GM10248 (cell line): Measurements from ENCODE around the gene CACNG4.

Experiments used
- CTCF ChIA-PET: fragments of 300-600 bp; sonication (Branson Sonifier 250); formaldehyde crosslinking; extraction: SDS; loops from one replicate; lab custom pipeline; 2021; ENCODE audit warnings: antibody characterized with exemption; lab: Yijun Ruan, JAX
- POLR2A ChIA-PET: fragments of 350-650 bp; sonication (Branson Sonifier 250); formaldehyde crosslinking; extraction: SDS; loops from one replicate; lab custom pipeline; 2020; ENCODE audit warnings: antibody characterized with exemption; lab: Yijun Ruan, JAX
- DNase-seq: peaks from one replicate; pipeline ENCODE4 v3.0.0; 2012; ENCODE audit errors: extremely low spot score
- CTCF ChIP-seq: IDR thresholded peaks from 2 replicates; pipeline ENCODE4 v1.5.1; 2012; ENCODE audit warnings: mild to moderate bottlenecking, low read depth; ENCODE audit errors: extremely low read depth, missing control alignments, control extremely low read depth

CACNG4 gene

GRCh38 chr17:66996926-66997325 is 32.4 kb downstream of the CACNG4 start:
- no peak for TF ChIP-seq CTCF
- no peak for DNase-seq
- POLR2A ChIA-PET: no interaction called here
- CTCF ChIA-PET: no interaction called here

GRCh38 chr17:67003231-67003630 is 38.7 kb downstream of the CACNG4 start:
- CTCF ChIA-PET: interaction anchor here (0.8 to 0.9 kb wide), 3 partner anchors 10 to 22 kb away, joined by 3 read pairs; no protein-coding TSS in a partner anchor
- DNase-seq: no peak
- TF ChIP-seq CTCF: no peak
- POLR2A ChIA-PET: no interaction called here

- CTCF ChIA-PET: interaction anchor here (0.9 kb wide), 2 partner anchors 11 to 32 kb away, joined by 3 read pairs; no protein-coding TSS in a partner anchor
- no peak for TF ChIP-seq CTCF
- POLR2A ChIA-PET: no interaction called here
- DNase-seq: no peak
Observed at GRCh38 chr17:67004181-67004580, 39.7 kb downstream of the CACNG4 start.

GRCh38 chr17:67007266-67007665 is 42.8 kb downstream of the CACNG4 start:
- ChIA-PET POLR2A (no interaction called here), CTCF (no interaction called here)
- no peak for DNase-seq
- no peak for TF ChIP-seq CTCF

- CTCF ChIA-PET: interaction anchor here (0.9 to 1.4 kb wide), 2 partner anchors 9 to 12 kb away, joined by 3 read pairs; no protein-coding TSS in a partner anchor
- POLR2A ChIA-PET: no interaction called here
- no peak for DNase-seq
- TF ChIP-seq CTCF: no peak
Observed at GRCh38 chr17:67008101-67008500, 43.6 kb downstream of the CACNG4 start.

- CTCF ChIA-PET: interaction anchor here (1.2 kb wide), 1 partner anchor 12 kb away, joined by 3 read pairs; no protein-coding TSS in a partner anchor
- no peak for TF ChIP-seq CTCF
- DNase-seq: peak; percentile 57
- POLR2A ChIA-PET: no interaction called here
Observed at GRCh38 chr17:67011527-67012175, 47.1 kb downstream of the CACNG4 start.

- CTCF ChIA-PET: no interaction called here
- TF ChIP-seq CTCF: no peak
- POLR2A ChIA-PET: no interaction called here
- DNase-seq: no peak
Observed at GRCh38 chr17:67013891-67014290, 49.4 kb downstream of the CACNG4 start.
